GM19395 (cell line): ENCODE measurements around the gene MAP4K2.
"Not testable (repeated sequence)": the region's sequence is repeated elsewhere in the genome, so short reads cannot be mapped to it uniquely, and the experiment has no call there.

Experiments
- ATAC-seq: cut with Tn5 transposase; IDR thresholded peaks from one replicate; pipeline ENCODE4 v1.9.1; 2021; ENCODE audit warnings: mild to moderate bottlenecking, moderate library complexity; ENCODE audit not compliant: unreplicated experiment

MAP4K2 gene

GRCh38 chr11:64803158-64803845, at the start of gene MAP4K2:
MAP4K2 (minus strand) TSS chr11:64803214; CDS start chr11:64803149, 65 bp downstream.
- peak; percentile 56 for ATAC-seq

- ATAC-seq: peak; percentile 4
Measured at GRCh38 chr11:64851831-64852351, 48.9 kb upstream of the MAP4K2 start.

- peak; percentile 73 for ATAC-seq
Measured at GRCh38 chr11:64850979-64851567, 48.1 kb upstream of the MAP4K2 start.

- no peak for ATAC-seq
Measured at GRCh38 chr11:64849598-64850356, 46.8 kb upstream of the MAP4K2 start.

GRCh38 chr11:64848826-64849597, 46.0 kb upstream of the MAP4K2 start:
- no peak for ATAC-seq

GRCh38 chr11:64848214-64848825, 45.3 kb upstream of the MAP4K2 start:
- ATAC-seq: no peak

- no peak for ATAC-seq
Measured at GRCh38 chr11:64846998-64847666, 44.1 kb upstream of the MAP4K2 start.

- not testable (repeated sequence) for ATAC-seq
Measured at GRCh38 chr11:64845776-64846129, 42.7 kb upstream of the MAP4K2 start.

GRCh38 chr11:64845129-64845775, 42.2 kb upstream of the MAP4K2 start:
- ATAC-seq: no peak

GRCh38 chr11:64844330-64845128, 41.5 kb upstream of the MAP4K2 start, which contains the start of gene CDC42BPG:
CDC42BPG (minus strand) TSS chr11:64844653; CDS start chr11:64844569, 84 bp downstream.
- ATAC-seq: no peak

- ATAC-seq: no peak
Measured at GRCh38 chr11:64843686-64844329, 40.8 kb upstream of the MAP4K2 start.

GRCh38 chr11:64842851-64843685, 40.1 kb upstream of the MAP4K2 start:
- ATAC-seq: no peak

- ATAC-seq: no peak
Measured at GRCh38 chr11:64842366-64842759, 39.3 kb upstream of the MAP4K2 start.

GRCh38 chr11:64841592-64842365, 38.8 kb upstream of the MAP4K2 start:
- ATAC-seq: no peak

- no peak for ATAC-seq
Measured at GRCh38 chr11:64839887-64840782, 37.1 kb upstream of the MAP4K2 start.
